GM18861 (cell line): ENCODE measurements around the gene CBL.

Experiments
- ATAC-seq: cut with Tn5 transposase; IDR thresholded peaks from one replicate; pipeline ENCODE4 v1.9.1; 2021; ENCODE audit not compliant: unreplicated experiment

The CBL gene

DNA sequence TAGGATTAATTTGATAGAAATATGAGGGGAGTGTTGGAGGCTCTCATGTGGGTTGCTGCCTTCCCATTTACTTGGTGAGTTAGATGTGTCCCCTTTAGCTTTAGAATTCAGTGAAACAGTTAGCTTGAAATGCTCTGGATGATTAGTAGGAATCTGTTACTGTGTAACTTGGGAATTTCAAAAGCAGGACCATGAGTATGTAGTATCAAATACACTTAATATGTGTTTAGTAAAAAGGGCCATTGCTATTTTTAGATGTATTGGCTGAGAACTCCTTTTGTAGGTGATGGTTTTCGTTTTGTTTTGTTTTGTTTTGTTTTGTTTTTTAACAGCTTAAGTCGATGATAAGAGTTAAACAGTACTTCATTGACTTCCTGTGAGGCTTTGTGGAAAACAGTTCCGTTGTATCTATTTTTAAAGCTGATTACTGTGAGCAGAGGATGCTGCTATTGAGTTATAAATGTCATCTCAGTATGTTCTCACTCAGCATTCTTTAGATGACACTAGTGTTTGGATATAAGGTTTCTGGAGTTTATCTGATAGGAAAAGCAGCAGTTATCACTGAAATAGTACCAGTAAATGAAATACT lies 57.3 kb downstream of the CBL start:
- ATAC-seq, result no peak

GRCh38 chr11:119266063-119266462 lies 59.9 kb downstream of the CBL start:
- ATAC-seq, result no peak

DNA sequence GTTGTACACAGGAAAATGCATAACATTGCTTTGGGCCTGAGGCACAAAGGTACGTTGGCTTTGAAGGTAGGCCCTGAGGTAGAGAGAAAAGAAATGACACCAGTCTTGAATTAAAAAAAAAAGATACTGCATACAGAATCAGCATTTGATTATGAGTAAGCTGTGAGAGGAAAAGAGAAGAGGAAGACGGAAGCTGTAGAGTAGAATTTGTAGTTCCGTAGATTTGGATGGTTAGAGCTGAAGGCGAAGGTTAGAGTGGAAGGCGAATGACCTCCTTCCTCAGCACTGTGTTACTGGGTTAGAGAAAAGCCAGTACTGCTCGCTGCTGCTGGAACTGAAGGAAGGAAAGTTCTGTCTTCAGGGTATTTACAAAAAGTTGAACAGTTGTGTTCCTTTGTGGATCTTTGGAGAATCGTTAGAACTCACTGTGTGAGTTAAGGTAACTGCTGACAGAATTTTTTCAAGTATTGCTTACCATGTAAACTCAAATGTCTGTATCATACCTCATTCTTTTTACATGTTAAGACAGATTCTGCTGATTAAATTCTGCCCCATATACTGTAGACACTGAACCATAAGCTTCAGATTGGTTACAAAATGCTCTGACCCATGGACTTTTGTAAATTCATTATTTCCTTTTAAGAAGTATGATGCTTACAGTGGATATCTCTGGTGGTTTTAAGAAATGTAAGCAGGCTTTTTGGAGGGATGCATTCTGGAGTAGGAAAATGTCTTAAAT lies 60.5 kb downstream of the CBL start:
- no peak for ATAC-seq

DNA sequence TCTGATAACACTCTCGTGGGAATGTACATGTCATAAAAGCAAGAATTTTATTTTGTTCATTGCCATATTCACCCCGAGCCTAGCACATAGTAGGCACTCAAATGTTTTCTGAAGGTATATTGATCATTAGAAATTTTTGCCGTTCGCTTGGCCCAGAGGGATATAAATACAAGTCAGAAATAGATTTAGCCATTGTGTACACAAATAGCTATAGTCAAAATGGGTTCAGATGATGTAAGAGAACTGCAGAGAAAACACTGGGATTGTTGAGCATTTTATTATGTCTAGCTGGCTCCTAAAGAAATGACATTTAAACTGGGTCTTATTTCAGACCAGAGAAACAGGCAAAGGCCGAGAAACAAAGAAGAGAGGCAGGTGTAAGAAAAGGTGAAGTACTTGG lies 61.5 kb downstream of the CBL start:
- ATAC-seq, result no peak

GRCh38 chr11:119273721-119274120 lies 67.6 kb downstream of the CBL start:
- no peak for ATAC-seq

- ATAC-seq, result no peak
Observed at GRCh38 chr11:119277660-119278059, 71.5 kb downstream of the CBL start.

DNA sequence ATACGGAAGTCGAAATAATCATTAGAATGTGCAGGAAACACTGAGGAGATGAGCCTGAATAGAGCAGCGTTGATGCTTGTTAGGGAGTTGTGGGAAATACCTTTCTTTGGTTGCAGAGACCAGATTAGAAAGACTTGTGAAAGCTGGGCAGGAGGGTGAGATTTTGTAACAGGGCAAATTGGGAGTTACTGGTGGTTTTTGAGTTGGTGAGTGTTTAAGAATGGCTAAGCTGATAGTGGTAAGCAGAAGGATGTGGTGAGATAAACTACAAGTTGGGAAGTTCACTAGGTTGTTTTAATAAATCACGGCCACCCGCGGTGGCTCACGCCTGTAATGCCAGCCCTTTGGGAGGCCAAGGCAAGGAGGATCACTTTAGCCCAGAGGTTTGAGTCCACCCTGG lies 76.4 kb downstream of the CBL start:
- no peak for ATAC-seq

GRCh38 chr11:119284344-119285157 lies 78.4 kb downstream of the CBL start:
- ATAC-seq, result no peak

- ATAC-seq, result no peak
Observed at GRCh38 chr11:119285431-119285830, 79.3 kb downstream of the CBL start.

GRCh38 chr11:119288219-119288618 lies 82.1 kb downstream of the CBL start:
- no peak for ATAC-seq

- ATAC-seq, result no peak
Observed at GRCh38 chr11:119290894-119291497, 84.9 kb downstream of the CBL start.

DNA sequence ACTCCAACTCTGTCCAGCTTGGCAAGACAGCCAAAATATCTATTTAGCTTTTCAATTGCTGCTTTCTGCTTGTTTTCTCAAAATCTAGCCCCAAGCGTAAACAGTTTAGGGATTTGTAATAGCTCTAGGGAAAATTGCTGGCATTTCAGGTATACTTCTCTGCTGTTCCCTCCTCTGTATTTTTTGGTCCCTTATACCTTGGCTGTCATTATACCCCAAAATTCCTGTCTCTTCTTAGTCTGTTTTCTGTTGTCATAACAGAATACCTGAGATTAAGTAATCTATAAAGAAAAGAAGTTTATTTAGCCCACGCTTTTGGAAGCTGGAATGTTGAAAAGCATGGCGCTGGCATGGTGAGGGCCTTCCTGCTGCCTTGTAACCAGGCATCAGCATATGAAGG lies 87.3 kb downstream of the CBL start:
- ATAC-seq, result no peak

GRCh38 chr11:119295178-119295577 lies 89.0 kb downstream of the CBL start:
- no peak for ATAC-seq

GRCh38 chr11:119297938-119298337 lies 91.8 kb downstream of the CBL start:
- ATAC-seq, result no peak

DNA sequence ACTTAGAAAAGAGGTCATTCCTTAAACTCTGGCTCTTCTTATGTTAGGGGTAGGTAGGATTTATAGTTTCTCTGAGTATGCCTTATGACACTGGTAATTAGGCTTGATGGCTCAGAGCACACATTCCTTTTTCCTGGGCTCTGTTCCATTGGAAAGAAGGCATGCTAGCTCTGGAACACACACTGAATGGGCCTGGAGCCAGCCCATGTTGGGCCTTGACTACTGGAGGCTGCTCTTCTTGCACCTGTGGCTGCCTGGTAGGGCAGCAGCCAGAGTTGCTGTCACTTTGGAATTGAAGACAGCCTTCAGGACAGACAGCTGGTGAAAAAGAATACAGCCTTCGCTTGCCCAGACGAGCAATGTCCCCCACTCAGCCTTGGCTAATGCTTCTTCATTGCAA lies 92.6 kb downstream of the CBL start:
- ATAC-seq, result no peak

- ATAC-seq, result no peak
Observed at GRCh38 chr11:119299416-119299815, 93.3 kb downstream of the CBL start.

- no peak for ATAC-seq
Observed at GRCh38 chr11:119300198-119300964, 94.2 kb downstream of the CBL start.

GRCh38 chr11:119303227-119303718 lies 97.1 kb downstream of the CBL start:
- no peak for ATAC-seq

GRCh38 chr11:119305556-119306372 lies 99.6 kb downstream of the CBL start:
- no peak for ATAC-seq

- no peak for ATAC-seq
Observed at GRCh38 chr11:119306373-119306890, 100.3 kb downstream of the CBL start.
